ENCODE results near the gene ZNF784. TPM values are rescaled to one million over a fixed set of nuclear protein-coding genes. Genes with fewer than 3 reads are reported as not detected.
A peak's percentile ranks its signal among the peaks of the same experiment; 100 is the strongest.

Gene ZNF784
- total and polyA plus RNA-seq, 9 donors, result 6.0 to 16.9 (median 11.7) TPM

- H3K4me3 ChIP-seq, result peak within 1 kb of the TSS; percentile 93
- intact Hi-C loops (cut with DNase I), result no loop called here
- TF ChIP-seq POLR2A (IDR thresholded peaks at IDR 0.05) (no peak), EP300 (IDR thresholded peaks at IDR 0.05) (no peak), CTCF (IDR thresholded peaks at IDR 0.05) (no peak)
- peak; percentile 63 to 84 (median 74) for DNase-seq
- H3K36me3 ChIP-seq, result no peaks in the 10 kb centered on the region
- H3K27me3 ChIP-seq, result no peaks in the 10 kb centered on the region
- H3K4me1 ChIP-seq (ENCODE audit: insufficient read depth), result peaks cover 11% of the 10 kb centered on the region
- H3K9me3 ChIP-seq, result no peaks in the 10 kb centered on the region
- peak within 1 kb of the TSS; percentile 95 to 96 for H3K27ac ChIP-seq
- 1% methylated on average over 47 to 56 of the region's 56 CpGs for WGBS, 3 donors
These were observed 18.9 kb upstream of the ZNF784 start, which contains the start of gene ZNF581 for GRCh38 chr19:55643003-55643886. Gene ZNF581, plus strand, starts transcription at chr19:55643649. Its CDS starts 923 bp downstream, at chr19:55644572.

DNA sequence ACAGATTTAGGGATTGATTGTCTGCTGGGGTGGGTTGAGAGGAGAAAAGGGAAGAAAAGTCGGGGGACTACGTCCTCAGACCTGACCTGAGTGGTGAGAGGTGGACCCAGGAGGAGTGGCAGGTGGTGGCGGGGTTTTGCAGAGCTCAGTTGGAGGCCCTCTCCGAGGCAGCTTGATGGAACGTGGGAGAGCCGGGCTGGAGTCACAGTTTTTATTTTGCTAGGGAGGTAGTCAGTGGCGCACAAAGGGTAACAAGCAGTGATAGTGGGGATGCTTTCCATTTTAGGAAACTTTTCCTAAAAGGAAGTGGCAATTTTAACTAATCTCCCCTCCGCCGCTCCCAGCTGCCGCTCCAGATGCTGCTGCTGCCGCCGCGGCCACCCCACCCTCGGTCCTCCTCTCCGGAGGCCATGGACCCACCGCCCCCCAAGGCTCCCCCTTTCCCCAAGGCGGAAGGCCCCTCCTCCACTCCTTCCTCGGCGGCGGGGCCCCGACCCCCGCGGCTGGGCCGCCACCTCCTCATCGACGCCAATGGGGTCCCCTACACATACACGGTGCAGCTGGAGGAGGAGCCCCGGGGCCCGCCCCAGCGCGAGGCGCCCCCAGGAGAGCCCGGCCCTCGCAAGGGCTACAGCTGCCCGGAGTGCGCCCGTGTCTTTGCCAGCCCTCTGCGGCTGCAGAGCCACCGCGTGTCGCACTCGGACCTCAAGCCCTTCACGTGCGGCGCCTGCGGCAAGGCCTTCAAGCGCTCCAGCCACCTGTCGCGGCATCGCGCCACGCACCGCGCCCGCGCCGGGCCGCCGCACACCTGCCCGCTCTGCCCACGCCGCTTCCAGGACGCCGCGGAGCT is 18.0 kb upstream of the ZNF784 start:
- TF ChIP-seq CTCF (IDR thresholded peaks at IDR 0.05) (no peak), POLR2A (IDR thresholded peaks at IDR 0.05) (no peak), EP300 (IDR thresholded peaks at IDR 0.05) (no peak)
- Histone ChIP-seq H3K27me3 (no peaks in the 10 kb centered on the region), H3K9me3 (no peaks in the 10 kb centered on the region), H3K36me3 (no peaks in the 10 kb centered on the region), H3K4me1 (ENCODE audit: insufficient read depth) (peaks cover 11% of the 10 kb centered on the region), H3K27ac (peak overlapping the region; percentile 95 to 96), H3K4me3 (peak overlapping the region; percentile 93)
- DNase-seq, result peak in 4 of 5 donors; percentile 39 to 69 (median 65)
- WGBS, 3 donors, result 0 to 1% (median 1%) methylated on average over 43 to 65 of the region's 65 CpGs
- intact Hi-C loops (cut with DNase I), result no loop called here

DNA sequence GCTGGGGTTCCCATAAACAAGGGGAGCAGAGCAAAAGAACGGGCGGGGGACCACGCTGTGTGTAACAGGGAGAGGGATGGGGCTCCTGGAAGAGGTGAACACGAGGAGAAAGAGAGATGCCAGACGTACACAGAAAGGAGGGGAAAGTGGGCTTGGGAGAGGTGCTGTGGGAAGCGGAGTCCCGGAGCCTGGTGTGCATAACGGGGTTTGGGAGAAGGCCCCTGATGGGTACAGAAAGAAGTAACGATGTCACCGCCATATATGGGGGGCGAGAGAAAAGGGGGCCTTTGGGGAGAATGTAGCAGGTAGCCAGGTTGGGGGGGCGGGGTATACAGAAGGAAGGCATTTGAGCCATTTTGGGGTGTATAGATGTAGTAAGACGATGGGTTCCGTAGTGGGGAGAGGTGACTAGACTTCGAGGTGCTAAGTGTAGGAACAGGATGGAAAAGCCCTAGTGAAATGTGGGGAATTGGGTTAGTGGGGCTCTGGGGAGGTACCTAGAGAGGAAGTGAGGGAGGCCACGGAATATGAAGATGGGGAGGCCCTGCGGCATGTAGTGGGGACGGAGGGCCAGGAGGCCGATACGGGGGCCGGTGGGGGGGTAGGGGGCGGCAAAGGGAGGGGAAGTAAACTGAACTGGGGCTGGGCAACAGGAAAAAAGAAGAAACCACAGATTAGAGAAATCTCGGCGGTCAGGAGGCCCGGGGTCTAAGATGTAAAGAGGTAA is 17.2 kb upstream of the ZNF784 start:
- Histone ChIP-seq H3K9me3 (no peaks in the 10 kb centered on the region), H3K4me1 (ENCODE audit: insufficient read depth) (peaks cover 13% of the 10 kb centered on the region), H3K27me3 (no peaks in the 10 kb centered on the region), H3K4me3 (peak overlapping the region; percentile 93), H3K36me3 (no peaks in the 10 kb centered on the region), H3K27ac (peak overlapping the region; percentile 95 to 96)
- peak in 2 of 5 donors; percentile 36 to 51 for DNase-seq
- 1% methylated on average over 25 of the region's 25 CpGs for WGBS, 3 donors
- intact Hi-C loops (cut with DNase I), result no loop called here
- TF ChIP-seq POLR2A (IDR thresholded peaks at IDR 0.05), result no peak
- TF ChIP-seq EP300 (IDR thresholded peaks at IDR 0.05), result no peak
- no peak for TF ChIP-seq CTCF (IDR thresholded peaks at IDR 0.05)
